H1 (cell line): Measurements from ENCODE around the gene ANKFN1.

Source experiments
- BACH1 ChIP-seq: IDR thresholded peaks from 2 replicates; pipeline ENCODE4 v1.6.1; 2012; ENCODE audit warnings: low read length, improper control_type of control experiment
- CHD2 ChIP-seq: IDR thresholded peaks from 2 replicates; pipeline ENCODE4 v1.6.1; 2012; ENCODE audit warnings: low read length, improper control_type of control experiment
- CTCF ChIP-seq, 3 experiments: IDR thresholded peaks; 1 replicate in 2 of 3; 2 replicates in 1 of 3; pipeline versions ENCODE4 v1.5.1 to v1.6.1; 2011; ENCODE audit warnings: low read length in 3 of 3, mild to moderate bottlenecking in 3 of 3, inconsistent platforms in 2 of 3, low read depth in 1 of 3, moderate library complexity in 1 of 3; ENCODE audit not compliant: insufficient read depth in 1 of 3; ENCODE audit errors: control extremely low read depth in 1 of 3
- EP300 ChIP-seq, 2 experiments: IDR thresholded peaks; 1 replicate in 1 of 2; 2 replicates in 1 of 2; pipeline ENCODE4 v1.6.1; 2011 to 2012; ENCODE audit warnings: low read depth in 2 of 2, low read length in 2 of 2, mild to moderate bottlenecking in 2 of 2, borderline replicate concordance in 1 of 2, inconsistent platforms in 1 of 2, moderate library complexity in 1 of 2
- GABPA ChIP-seq: IDR thresholded peaks from 2 replicates; pipeline ENCODE4 v1.6.1; 2011; ENCODE audit warnings: mild to moderate bottlenecking, low read length, moderate library complexity, borderline replicate concordance; ENCODE audit not compliant: insufficient read depth
- JUN ChIP-seq: IDR thresholded peaks from 2 replicates; pipeline ENCODE4 v1.6.1; 2011; ENCODE audit warnings: low read depth, mild to moderate bottlenecking, improper control_type of control experiment, low read length
- KDM5A ChIP-seq: fragments of 200-600 bp; IDR thresholded peaks from 2 replicates; pipeline ENCODE4 v1.7.1; 2012; ENCODE audit warnings: mild to moderate bottlenecking, low read length, inconsistent platforms, mixed read lengths
- NRF1 ChIP-seq: IDR thresholded peaks from 2 replicates; pipeline ENCODE4 v1.6.1; 2011; ENCODE audit warnings: mild to moderate bottlenecking, low read depth, low read length, improper control_type of control experiment
- POLR2A ChIP-seq, 2 experiments: IDR thresholded peaks; 1 replicate in 1 of 2; 2 replicates in 1 of 2; pipeline ENCODE4 v1.6.1; 2011; ENCODE audit warnings: low read depth in 2 of 2, low read length in 2 of 2, mild to moderate bottlenecking in 2 of 2; ENCODE audit errors: control extremely low read depth in 1 of 2
- POLR2AphosphoS5 ChIP-seq: IDR thresholded peaks from 2 replicates; pipeline ENCODE4 v1.6.1; 2011; ENCODE audit warnings: low read depth, low read length
- RFX5 ChIP-seq: IDR thresholded peaks from 2 replicates; pipeline ENCODE4 v1.6.1; 2011; ENCODE audit warnings: low read depth, low read length, improper control_type of control experiment, borderline replicate concordance

GRCh38 chr17:56165072-56165641 lies 11.9 kb downstream of the ANKFN1 start:
- TF ChIP-seq NRF1 (no peak), KDM5A (no peak), CHD2 (no peak), POLR2AphosphoS5 (no peak), POLR2A (IDR thresholded peaks at IDR 0.05; ENCODE audit: control extremely low read depth in 1 of 2, low read depth in 2 of 2, low read length in 2 of 2) (no peak), CTCF (IDR thresholded peaks at IDR 0.05; ENCODE audit: control extremely low read depth in 1 of 3, insufficient read depth in 1 of 3, low read depth in 1 of 3, low read length in 3 of 3) (no peak), JUN (no peak), EP300 (IDR thresholded peaks at IDR 0.05; ENCODE audit: borderline replicate concordance in 1 of 2, low read depth in 2 of 2, low read length in 2 of 2) (no peak), BACH1 (no peak), GABPA (no peak), RFX5 (no peak)
